Subcutaneous adipose tissue (tissue), 4 donors: ENCODE measurements around the gene CA14. TPM values are rescaled to one million over a fixed set of nuclear protein-coding genes. Genes with fewer than 3 reads are reported as not detected.

ENCODE experiments used
- total RNA-seq, 4 donors: library from RNA; depleted of rRNA; stranded (reverse); fragments of >200 nt; gene quantifications; one replicate each; pipeline ENCODE4 v1.1.0, GENCODE V29; 2016
- TF ChIP-seq, protein P1 (sequence below): fragments of 450-650 bp; IDR thresholded peaks from one replicate; pipeline ENCODE4 v1.5.1; 2016; ENCODE audit warnings: low read depth, mild to moderate bottlenecking, control low read depth, antibody characterized with exemption, moderate library complexity

Gene CA14
- total RNA-seq, 4 donors from 2014 or later: not detected

- TF ChIP-seq, protein P1, sequence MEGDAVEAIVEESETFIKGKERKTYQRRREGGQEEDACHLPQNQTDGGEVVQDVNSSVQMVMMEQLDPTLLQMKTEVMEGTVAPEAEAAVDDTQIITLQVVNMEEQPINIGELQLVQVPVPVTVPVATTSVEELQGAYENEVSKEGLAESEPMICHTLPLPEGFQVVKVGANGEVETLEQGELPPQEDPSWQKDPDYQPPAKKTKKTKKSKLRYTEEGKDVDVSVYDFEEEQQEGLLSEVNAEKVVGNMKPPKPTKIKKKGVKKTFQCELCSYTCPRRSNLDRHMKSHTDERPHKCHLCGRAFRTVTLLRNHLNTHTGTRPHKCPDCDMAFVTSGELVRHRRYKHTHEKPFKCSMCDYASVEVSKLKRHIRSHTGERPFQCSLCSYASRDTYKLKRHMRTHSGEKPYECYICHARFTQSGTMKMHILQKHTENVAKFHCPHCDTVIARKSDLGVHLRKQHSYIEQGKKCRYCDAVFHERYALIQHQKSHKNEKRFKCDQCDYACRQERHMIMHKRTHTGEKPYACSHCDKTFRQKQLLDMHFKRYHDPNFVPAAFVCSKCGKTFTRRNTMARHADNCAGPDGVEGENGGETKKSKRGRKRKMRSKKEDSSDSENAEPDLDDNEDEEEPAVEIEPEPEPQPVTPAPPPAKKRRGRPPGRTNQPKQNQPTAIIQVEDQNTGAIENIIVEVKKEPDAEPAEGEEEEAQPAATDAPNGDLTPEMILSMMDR: no peak
These were observed 25.0 kb downstream of the CA14 start for GRCh38 chr1:150282558-150282958.

- TF ChIP-seq, protein P1: no peak
These were observed 25.7 kb downstream of the CA14 start for GRCh38 chr1:150283260-150283659.

GRCh38 chr1:150288382-150288781 lies 30.8 kb downstream of the CA14 start:
- TF ChIP-seq, protein P1: no peak

DNA sequence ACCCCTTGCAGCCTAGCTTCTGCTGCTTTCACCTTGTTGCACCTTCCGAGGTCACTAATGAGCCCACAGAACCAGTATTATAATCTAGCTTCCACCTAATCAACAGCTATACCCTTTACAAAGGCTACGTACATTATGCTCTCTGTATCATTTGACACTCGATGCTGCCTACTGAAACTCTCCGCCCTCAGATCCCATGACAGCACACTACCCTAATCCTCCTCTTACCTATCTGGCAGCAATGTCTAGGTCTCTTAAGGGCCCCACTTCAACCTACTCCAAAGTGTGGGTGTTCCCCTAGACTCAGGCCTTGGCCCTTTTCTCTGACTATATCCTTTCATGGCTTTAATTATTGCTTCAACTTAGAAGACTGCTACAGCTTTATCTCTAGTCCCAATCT lies 31.2 kb downstream of the CA14 start:
- TF ChIP-seq, protein P1: no peak

DNA sequence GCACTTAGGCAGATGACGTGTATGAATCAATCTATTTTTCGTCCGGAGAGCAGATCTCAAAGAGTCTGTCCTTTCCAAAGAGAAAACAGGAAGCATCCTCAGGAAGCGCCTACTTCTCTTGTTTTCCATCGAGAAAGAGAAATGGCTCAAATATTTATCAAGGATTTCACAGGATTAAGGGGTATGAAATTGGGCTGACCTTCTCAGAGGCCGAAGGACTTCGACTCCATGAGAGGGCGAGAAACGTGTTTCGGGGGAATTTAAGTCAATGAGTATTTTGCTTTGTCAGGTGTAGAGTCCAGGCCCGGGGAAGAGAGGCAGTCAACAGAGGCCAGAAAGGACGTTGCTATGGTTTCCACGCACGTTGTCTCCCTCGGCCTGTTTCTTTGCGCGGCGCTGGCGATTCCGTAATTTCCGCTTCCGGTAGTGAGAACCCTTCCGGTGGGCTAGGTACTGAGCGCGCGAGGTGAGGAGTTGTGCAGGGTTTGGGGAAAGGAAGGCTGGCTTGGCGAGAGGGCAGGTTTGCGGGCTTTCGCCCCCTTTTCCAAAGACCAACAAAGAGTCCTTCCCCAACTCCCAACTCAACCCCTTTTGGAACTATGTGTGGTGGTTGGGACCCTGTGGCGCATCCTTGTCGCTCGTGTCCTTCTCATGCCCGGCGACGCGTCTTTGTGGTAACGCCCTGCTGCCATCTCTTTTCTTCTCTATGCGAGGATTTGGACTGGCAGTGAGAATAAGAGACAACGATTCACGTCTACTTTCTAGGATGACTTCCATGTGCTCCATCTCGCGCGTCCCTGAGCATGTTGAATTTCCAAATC lies 36.1 kb downstream of the CA14 start, which contains the start of gene MRPS21:
MRPS21 (plus strand) TSS at position 429 of the 821 bp plus-strand sequence. CDS start 506 bp downstream, outside the sequence.
- TF ChIP-seq, protein P1: no peak

DNA sequence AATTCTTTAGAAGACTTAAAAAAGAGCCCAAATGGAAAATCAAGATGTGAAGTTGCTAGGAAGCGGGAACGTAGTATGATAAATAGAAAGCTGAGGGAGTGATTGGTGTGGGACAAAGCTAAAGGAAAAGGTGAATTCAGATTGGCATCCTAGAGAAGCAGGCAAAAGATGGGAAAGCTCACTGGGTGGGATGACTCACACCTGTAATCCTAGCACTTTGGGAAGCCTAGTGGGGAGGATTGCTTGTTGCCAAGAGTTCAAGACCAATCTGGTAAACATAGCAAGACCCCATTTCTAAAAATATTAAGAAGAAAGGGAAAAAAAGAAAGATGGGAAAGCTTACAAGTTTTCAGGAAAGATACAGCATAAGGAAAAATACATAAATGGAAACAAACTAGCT lies 37.9 kb downstream of the CA14 start:
- TF ChIP-seq, protein P1: no peak

GRCh38 chr1:150299716-150300115 lies 42.1 kb downstream of the CA14 start:
- TF ChIP-seq, protein P1: no peak
